ENCODE measurements around the gene BRD4.

Gene BRD4

DNA sequence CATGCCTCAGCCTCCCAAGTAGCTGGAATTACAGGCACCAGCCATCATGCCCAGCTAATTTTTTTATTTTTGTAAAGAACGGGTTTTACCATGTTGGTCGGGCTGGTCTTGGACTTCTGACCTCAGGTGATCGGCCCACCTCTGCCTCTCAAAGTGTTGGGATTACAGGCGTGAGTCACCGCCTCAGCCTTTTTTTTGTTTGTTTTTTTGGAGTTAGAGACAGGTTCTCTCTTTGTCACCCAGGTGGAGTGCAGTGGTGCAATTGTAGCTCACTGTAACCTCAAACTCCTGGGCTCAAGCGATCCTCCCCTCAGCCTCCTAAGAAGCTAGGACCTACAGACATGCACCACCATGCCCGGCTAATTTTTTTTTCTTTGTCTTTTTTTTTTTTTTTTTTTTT is 116.0 kb downstream of the BRD4 start:
- TF ChIP-seq POLR2AphosphoS5 (IDR thresholded peaks at IDR 0.05; ENCODE audit: low read depth, low read length) (no peak), SIN3A (IDR thresholded peaks at IDR 0.05; ENCODE audit: borderline replicate concordance, insufficient read depth, low read length) (no peak), TAF1 (IDR thresholded peaks at IDR 0.05; ENCODE audit: borderline replicate concordance, insufficient read depth, low read length) (no peak), FOXP2 (optimal IDR thresholded peaks at IDR 0.05; ENCODE audit: borderline replicate concordance, extremely low read depth, extremely low read length, insufficient read depth) (no peak), REST (IDR thresholded peaks at IDR 0.05; ENCODE audit: insufficient read depth in 1 of 2, low read depth in 2 of 2, low read length in 2 of 2) (no peak)

GRCh38 chr19:15213715-15214381 is 118.5 kb downstream of the BRD4 start:
- TF ChIP-seq FOXP2 (optimal IDR thresholded peaks at IDR 0.05; ENCODE audit: borderline replicate concordance, extremely low read depth, extremely low read length, insufficient read depth) = no peak
- TF ChIP-seq SIN3A (IDR thresholded peaks at IDR 0.05; ENCODE audit: borderline replicate concordance, insufficient read depth, low read length) = no peak
- TF ChIP-seq POLR2AphosphoS5 (IDR thresholded peaks at IDR 0.05; ENCODE audit: low read depth, low read length) = no peak
- no peak for TF ChIP-seq TAF1 (IDR thresholded peaks at IDR 0.05; ENCODE audit: borderline replicate concordance, insufficient read depth, low read length)
- no peak for TF ChIP-seq REST (IDR thresholded peaks at IDR 0.05; ENCODE audit: insufficient read depth in 1 of 2, low read depth in 2 of 2, low read length in 2 of 2)

- no peak for TF ChIP-seq REST (IDR thresholded peaks at IDR 0.05; ENCODE audit: insufficient read depth in 1 of 2, low read depth in 2 of 2, low read length in 2 of 2)
- TF ChIP-seq TAF1 (IDR thresholded peaks at IDR 0.05; ENCODE audit: borderline replicate concordance, insufficient read depth, low read length) = no peak
- no peak for TF ChIP-seq FOXP2 (optimal IDR thresholded peaks at IDR 0.05; ENCODE audit: borderline replicate concordance, extremely low read depth, extremely low read length, insufficient read depth)
- no peak for TF ChIP-seq POLR2AphosphoS5 (IDR thresholded peaks at IDR 0.05; ENCODE audit: low read depth, low read length)
- TF ChIP-seq SIN3A (IDR thresholded peaks at IDR 0.05; ENCODE audit: borderline replicate concordance, insufficient read depth, low read length) = no peak
Observed at GRCh38 chr19:15212711-15213110, 119.6 kb downstream of the BRD4 start.

DNA sequence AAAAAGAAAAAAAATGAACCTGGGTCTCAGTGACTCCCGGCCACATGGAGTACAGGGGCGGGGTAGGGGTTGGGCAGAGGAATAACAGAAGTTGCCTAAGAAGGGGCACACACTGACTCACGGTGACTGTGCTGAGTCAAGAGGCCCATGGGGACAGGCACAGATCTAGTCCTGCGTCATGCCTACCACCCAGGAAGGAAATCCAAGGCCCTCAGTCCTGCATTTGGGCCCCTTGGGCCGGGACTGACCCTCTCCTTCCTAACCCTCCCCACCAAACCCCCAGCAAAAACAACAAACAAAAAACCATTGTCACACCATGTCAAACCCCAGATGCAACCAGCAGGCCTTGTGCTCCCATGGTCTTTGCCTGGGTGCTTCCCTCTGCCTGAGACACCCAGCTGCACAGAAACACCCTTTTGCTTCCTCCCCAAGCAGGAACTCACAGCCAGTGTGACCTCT is 122.0 kb downstream of the BRD4 start:
- no peak for TF ChIP-seq TAF1 (IDR thresholded peaks at IDR 0.05; ENCODE audit: borderline replicate concordance, insufficient read depth, low read length)
- TF ChIP-seq FOXP2 (optimal IDR thresholded peaks at IDR 0.05; ENCODE audit: borderline replicate concordance, extremely low read depth, extremely low read length, insufficient read depth) = no peak
- TF ChIP-seq REST (IDR thresholded peaks at IDR 0.05; ENCODE audit: insufficient read depth in 1 of 2, low read depth in 2 of 2, low read length in 2 of 2) = no peak
- TF ChIP-seq POLR2AphosphoS5 (IDR thresholded peaks at IDR 0.05; ENCODE audit: low read depth, low read length) = no peak
- TF ChIP-seq SIN3A (IDR thresholded peaks at IDR 0.05; ENCODE audit: borderline replicate concordance, insufficient read depth, low read length) = no peak
